ENCODE data around the gene NIM1K.
"Not testable (repeated sequence)": the region's sequence is repeated elsewhere in the genome, so short reads cannot be mapped to it uniquely, and the experiment has no call there.

NIM1K gene

GRCh38 chr5:43320846-43321245 is 128.8 kb downstream of the NIM1K start:
- ATAC-seq (no peak), DNase-seq (no peak)
- peaks cover 7% of the 10 kb centered on the region for H3K4me1 Mint-ChIP-seq
- no peaks in the 10 kb centered on the region for H3K27me3 Mint-ChIP-seq
- H3K27ac Mint-ChIP-seq, result no peak overlapping the region
- no peak overlapping the region for H3K4me3 Mint-ChIP-seq
- peaks cover 0 to 14% of the 10 kb centered on the region in 2 donors for H3K9me3 Mint-ChIP-seq

- H3K4me3 Mint-ChIP-seq, DNase-seq, ATAC-seq, H3K27me3 Mint-ChIP-seq, H3K4me1 Mint-ChIP-seq, H3K27ac Mint-ChIP-seq: not testable (repeated sequence)
- peaks cover 0 to 11% of the 10 kb centered on the region in 2 donors for H3K9me3 Mint-ChIP-seq
Measured at GRCh38 chr5:43323488-43323887, 131.5 kb downstream of the NIM1K start.

GRCh38 chr5:43325624-43326023 is 133.6 kb downstream of the NIM1K start:
- H3K27ac Mint-ChIP-seq, H3K27me3 Mint-ChIP-seq, H3K4me1 Mint-ChIP-seq, H3K4me3 Mint-ChIP-seq, ATAC-seq, DNase-seq: not testable (repeated sequence)
- peaks cover 0 to 11% of the 10 kb centered on the region in 2 donors for H3K9me3 Mint-ChIP-seq

Data from stimulated activated naive CD8-positive, alpha-beta T cell treated with anti-CD3 and anti-CD28 coated beads, Interleukin-15, amount 100 ng/mL, for 72 hours (primary cell).